Amniotic stem cell (primary cell): ENCODE data around the gene OR10D3.
"Not testable (repeated sequence)": the region's sequence is repeated elsewhere in the genome, so short reads cannot be mapped to it uniquely, and the experiment has no call there.

ENCODE experiments used
- DNase-seq: peaks from one replicate; lab custom pipeline; 2025; lab: John Stamatoyannopoulos, UW

OR10D3 gene

GRCh38 chr11:124183068-124183467, at the start of gene OR10D3:
TSS of gene OR10D3 (plus strand) at chr11:124183345. CDS start at chr11:124185270, 1,925 bp downstream.
- DNase-seq = no peak

- DNase-seq = no peak
Observed at GRCh38 chr11:124143034-124143433, 40.1 kb upstream of the OR10D3 start.

GRCh38 chr11:124147951-124148350, 35.2 kb upstream of the OR10D3 start:
- no peak for DNase-seq

GRCh38 chr11:124150684-124151083, 32.5 kb upstream of the OR10D3 start:
- no peak for DNase-seq

- no peak for DNase-seq
Observed at GRCh38 chr11:124152770-124153407, 30.3 kb upstream of the OR10D3 start.

- no peak for DNase-seq
Observed at GRCh38 chr11:124153821-124154220, 29.3 kb upstream of the OR10D3 start.

GRCh38 chr11:124159481-124159880, 23.7 kb upstream of the OR10D3 start:
- DNase-seq = no peak

- no peak for DNase-seq
Observed at GRCh38 chr11:124160986-124161385, 22.2 kb upstream of the OR10D3 start.

- DNase-seq = no peak
Observed at GRCh38 chr11:124167826-124168231, 15.3 kb upstream of the OR10D3 start.

GRCh38 chr11:124168796-124169195, 14.3 kb upstream of the OR10D3 start:
- DNase-seq = no peak

- not testable (repeated sequence) for DNase-seq
Observed at GRCh38 chr11:124170315-124170714, 12.8 kb upstream of the OR10D3 start.

- DNase-seq = no peak
Observed at GRCh38 chr11:124170801-124171586, 12.2 kb upstream of the OR10D3 start.

GRCh38 chr11:124172101-124172500, 11.0 kb upstream of the OR10D3 start:
- DNase-seq = no peak

- DNase-seq = no peak
Observed at GRCh38 chr11:124172599-124172998, 10.5 kb upstream of the OR10D3 start.

- peak; percentile 82 for DNase-seq
Observed at GRCh38 chr11:124174001-124174583, 9.1 kb upstream of the OR10D3 start.

GRCh38 chr11:124176925-124177715, 6.0 kb upstream of the OR10D3 start:
- DNase-seq = no peak

GRCh38 chr11:124179310-124179709, 3.8 kb upstream of the OR10D3 start:
- no peak for DNase-seq

GRCh38 chr11:124190298-124191139, 7.4 kb downstream of the OR10D3 start:
- DNase-seq = no peak

- DNase-seq = no peak
Observed at GRCh38 chr11:124193221-124194010, 10.3 kb downstream of the OR10D3 start.
